B cell (primary cell): ENCODE data around the gene STIM1.

Source experiments
- EZH2 ChIP-seq: IDR thresholded peaks from 2 replicates; pipeline ENCODE4 v1.6.1; 2012; ENCODE audit warnings: borderline replicate concordance, low read depth, mild to moderate bottlenecking, moderate library complexity, low read length; ENCODE audit not compliant: insufficient read depth, poor library complexity, severe bottlenecking
- TF ChIP-seq, protein P1 (sequence below): fragments of 200-600 bp; IDR thresholded peaks from one replicate; pipeline ENCODE4 v1.8.0; 2022; ENCODE audit warnings: antibody characterized with exemption, mild to moderate bottlenecking

GRCh38 chr11:4090258-4090657 lies 234.8 kb downstream of the STIM1 start:
- TF ChIP-seq, protein P1, sequence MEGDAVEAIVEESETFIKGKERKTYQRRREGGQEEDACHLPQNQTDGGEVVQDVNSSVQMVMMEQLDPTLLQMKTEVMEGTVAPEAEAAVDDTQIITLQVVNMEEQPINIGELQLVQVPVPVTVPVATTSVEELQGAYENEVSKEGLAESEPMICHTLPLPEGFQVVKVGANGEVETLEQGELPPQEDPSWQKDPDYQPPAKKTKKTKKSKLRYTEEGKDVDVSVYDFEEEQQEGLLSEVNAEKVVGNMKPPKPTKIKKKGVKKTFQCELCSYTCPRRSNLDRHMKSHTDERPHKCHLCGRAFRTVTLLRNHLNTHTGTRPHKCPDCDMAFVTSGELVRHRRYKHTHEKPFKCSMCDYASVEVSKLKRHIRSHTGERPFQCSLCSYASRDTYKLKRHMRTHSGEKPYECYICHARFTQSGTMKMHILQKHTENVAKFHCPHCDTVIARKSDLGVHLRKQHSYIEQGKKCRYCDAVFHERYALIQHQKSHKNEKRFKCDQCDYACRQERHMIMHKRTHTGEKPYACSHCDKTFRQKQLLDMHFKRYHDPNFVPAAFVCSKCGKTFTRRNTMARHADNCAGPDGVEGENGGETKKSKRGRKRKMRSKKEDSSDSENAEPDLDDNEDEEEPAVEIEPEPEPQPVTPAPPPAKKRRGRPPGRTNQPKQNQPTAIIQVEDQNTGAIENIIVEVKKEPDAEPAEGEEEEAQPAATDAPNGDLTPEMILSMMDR, result no peak
- no peak for TF ChIP-seq EZH2
